ENCODE measurements around the gene ARHGAP45. TPM values are rescaled to one million over a fixed set of nuclear protein-coding genes. Genes with fewer than 3 reads are reported as not detected.
A peak's percentile ranks its signal among the peaks of the same experiment; 100 is the strongest.

Gene ARHGAP45
- total and polyA plus RNA-seq, 2 of the 8 experiments (the other 6 are each of a cell fraction or from before 2014, with no cell fraction given), result 31.4 to 41.8 TPM

- H4K91ac ChIP-seq (replicated peaks; ENCODE audit: insufficient read length, low read length), result peak overlapping the region; percentile 73
- no peak overlapping the region for H2BK120ac ChIP-seq (replicated peaks; ENCODE audit: low read depth, low read length)
- no peak overlapping the region for H2AFZ ChIP-seq (ENCODE audit: low read length)
- peaks cover 4% of the 10 kb centered on the region for H3K79me1 ChIP-seq (ENCODE audit: low read depth, low read length)
- H2BK20ac ChIP-seq (ENCODE audit: low read length), result no peak overlapping the region
- H2BK12ac ChIP-seq (ENCODE audit: low read depth, low read length), result no peak overlapping the region
- ChIA-PET CTCF (ENCODE audit: partially characterized antibody) (interaction anchor here (0.7 to 3.2 kb wide), 8 partner anchors 8 to 137 kb away, joined by 3 to 11 read pairs (median 3); no protein-coding TSS in a partner anchor), POLR2A (ENCODE audit: partially characterized antibody) (interaction anchor here (0.6 to 9.8 kb wide), 7 partner anchors 11 to 167 kb away, joined by 3 to 116 read pairs (median 4); partner anchors contain the start of gene CNN2)
- H2BK5ac ChIP-seq (ENCODE audit: low read depth, low read length), result peak overlapping the region; percentile 73; the same call in 1 of the 2 replicates
- peaks cover 3 to 9% (median 6%) of the 10 kb centered on the region in 4 experiments; a peak in 5 of 8 replicates for H3K36me3 ChIP-seq (ENCODE audit: control insufficient read depth in 2 of 4, insufficient read depth in 4 of 4, low read length in 3 of 4)
- H3K14ac ChIP-seq (ENCODE audit: insufficient read length), result no peak overlapping the region
- 0 out of 7 replicates have a peak, but pooled peaks cover 0 to 2% (median 0%) of the 10 kb centered on the region in 4 experiments for H3K27me3 ChIP-seq (replicated peaks in 1 of 4; ENCODE audit: control insufficient read depth in 3 of 4, extremely low read depth in 1 of 4, insufficient read depth in 3 of 4, low read length in 3 of 4)
- H3K4me2 ChIP-seq (ENCODE audit: insufficient read depth in 1 of 2, low read depth in 2 of 2, low read length in 2 of 2), result no peak overlapping the region
- H2AK5ac ChIP-seq (ENCODE audit: low read depth, low read length), result no peak overlapping the region
- H3K4ac ChIP-seq (replicated peaks; ENCODE audit: insufficient read length, low read depth, low read length), result no peak overlapping the region
- TF ChIP-seq ZNF274 (IDR thresholded peaks at IDR 0.05; ENCODE audit: borderline replicate concordance, extremely low read depth, low read length) (no peak), SP4 (IDR thresholded peaks at IDR 0.05; ENCODE audit: low read length) (no peak), KDM5A (IDR thresholded peaks at IDR 0.05; ENCODE audit: low read length) (no peak), MAX (IDR thresholded peaks at IDR 0.05) (no peak), SAP30 (IDR thresholded peaks at IDR 0.05; ENCODE audit: insufficient read depth, insufficient replicate concordance, low read length) (no peak), SP1 (IDR thresholded peaks at IDR 0.05; ENCODE audit: low read depth, low read length) (no peak), NRF1 (IDR thresholded peaks at IDR 0.05; ENCODE audit: low read depth, low read length) (no peak), SUZ12 (IDR thresholded peaks at IDR 0.05; ENCODE audit: low read length) (no peak), KDM1A (IDR thresholded peaks at IDR 0.05; ENCODE audit: borderline replicate concordance, low read length) (no peak), POLR2AphosphoS5 (IDR thresholded peaks at IDR 0.05; ENCODE audit: low read depth, low read length) (no peak), TBP (IDR thresholded peaks at IDR 0.05; ENCODE audit: low read depth, low read length) (no peak)
- H3K4me1 ChIP-seq (replicated peaks in 1 of 4; ENCODE audit: control insufficient read depth in 3 of 4, insufficient read depth in 4 of 4, low read length in 3 of 4), result peaks cover 4 to 20% (median 8%) of the 10 kb centered on the region in 4 experiments
- H2BK15ac ChIP-seq (ENCODE audit: low read length), result no peak overlapping the region
- H3K27ac ChIP-seq (ENCODE audit: low read depth, low read length), result no peak overlapping the region
- FAIRE-seq (no peak), DNase-seq (ENCODE audit: low read depth in 1 of 2, low spot score in 2 of 2) (no peak)
- no peak overlapping the region for H4K8ac ChIP-seq (ENCODE audit: extremely low read depth, insufficient read depth, low read length)
- H3K4me3 ChIP-seq (ENCODE audit: extremely low read depth in 1 of 4, insufficient read depth in 2 of 4, low read depth in 3 of 4, low read length in 4 of 4), result no peak overlapping the region
- no peak overlapping the region for H3K56ac ChIP-seq (replicated peaks; ENCODE audit: insufficient read length, low read depth, low read length)
- H4K20me1 ChIP-seq (replicated peaks in 1 of 2; ENCODE audit: control insufficient read depth in 1 of 2, insufficient read depth in 2 of 2, low read length in 2 of 2), result peaks cover 2% of the 10 kb centered on the region in 2 experiments
- peaks cover 7% of the 10 kb centered on the region; the same call in 1 of the 2 replicates for H3K23me2 ChIP-seq (ENCODE audit: low read depth, low read length)
- no peaks in the 10 kb centered on the region; a peak in 1 of 4 replicates for H3K79me2 ChIP-seq (ENCODE audit: control insufficient read depth in 1 of 2, insufficient read depth in 2 of 2, low read length in 2 of 2)
- WGBS, 2 experiments (ENCODE audit: extremely low coverage in 1 of 2, insufficient coverage in 1 of 2, insufficient read length in 1 of 2, insufficient replicate concordance in 2 of 2, low coverage in 1 of 2, low lambda C conversion rate in 2 of 2, missing lambda C conversion rate in 1 of 2), result 96% methylated on average over 9 of the region's 9 CpGs; no CpG with 5 or more reads in 1 of the 2 experiments
- no peak overlapping the region for H3K23ac ChIP-seq (ENCODE audit: insufficient read length)
- no peak overlapping the region for H4K5ac ChIP-seq (ENCODE audit: insufficient read length, low read depth, low read length)
- no peak overlapping the region for H3K9ac ChIP-seq (replicated peaks in 1 of 4; ENCODE audit: extremely low read depth in 1 of 4, low read depth in 3 of 4, low read length in 3 of 4)
- H3K18ac ChIP-seq (ENCODE audit: extremely low read depth, low read length), result no peak overlapping the region
- no peaks in the 10 kb centered on the region for H3K9me3 ChIP-seq (ENCODE audit: insufficient read depth in 2 of 2, low read depth in 1 of 2, low read length in 1 of 2)
Measured at GRCh38 chr19:1101337-1101698, 34.4 kb downstream of the ARHGAP45 start.
